ENCODE measurements around the gene ZBTB9. TPM values are rescaled to one million over a fixed set of nuclear protein-coding genes. Genes with fewer than 3 reads are reported as not detected.

The ZBTB9 gene, protein sequence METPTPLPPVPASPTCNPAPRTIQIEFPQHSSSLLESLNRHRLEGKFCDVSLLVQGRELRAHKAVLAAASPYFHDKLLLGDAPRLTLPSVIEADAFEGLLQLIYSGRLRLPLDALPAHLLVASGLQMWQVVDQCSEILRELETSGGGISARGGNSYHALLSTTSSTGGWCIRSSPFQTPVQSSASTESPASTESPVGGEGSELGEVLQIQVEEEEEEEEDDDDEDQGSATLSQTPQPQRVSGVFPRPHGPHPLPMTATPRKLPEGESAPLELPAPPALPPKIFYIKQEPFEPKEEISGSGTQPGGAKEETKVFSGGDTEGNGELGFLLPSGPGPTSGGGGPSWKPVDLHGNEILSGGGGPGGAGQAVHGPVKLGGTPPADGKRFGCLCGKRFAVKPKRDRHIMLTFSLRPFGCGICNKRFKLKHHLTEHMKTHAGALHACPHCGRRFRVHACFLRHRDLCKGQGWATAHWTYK
- total RNA-seq (1 to 10 TPM in 3 of 5 donors, under 1 TPM in 1, not detected in 1; 0.45 to 7.8 (median 3.1) TPM), polyA plus RNA-seq (1 to 10 TPM; 2.4 to 4.2 (median 2.6) TPM)
- long read RNA-seq, donor 1, partial matches to known transcripts = 0 of 2 reads
- long read RNA-seq, donor 1, other reads (novel, unspliced or antisense) = 0 of 2 reads
- long read RNA-seq, donor 2, partial matches to known transcripts = 0 of 2 reads
- long read RNA-seq, donor 2, other reads (novel, unspliced or antisense) = 0 of 2 reads
- long read RNA-seq, donor 3, partial matches to known transcripts = 0 of 3 reads
- long read RNA-seq, donor 3, other reads (novel, unspliced or antisense) = 0 of 3 reads
- long read RNA-seq, donor 4 = 0 reads
- long read RNA-seq, donor 5, transcript ZBTB9-201 (2 exons, 2,716 nt) = major isoform, 5 of 5 reads
- long read RNA-seq, donor 5, partial matches to known transcripts = 0 of 5 reads
- long read RNA-seq, donor 5, other reads (novel, unspliced or antisense) = 0 of 5 reads
- long read RNA-seq, donor 6, transcript ZBTB9-201 (2 exons, 2,716 nt) = major isoform, 5 of 6 reads
- long read RNA-seq, donor 6, partial matches to known transcripts = 0 of 6 reads
- long read RNA-seq, donor 6, other reads (novel, unspliced or antisense) = 0 of 6 reads
- long read RNA-seq, donor 7, partial matches to known transcripts = 0 of 2 reads
- long read RNA-seq, donor 7, other reads (novel, unspliced or antisense) = 0 of 2 reads
- long read RNA-seq, donor 8, partial matches to known transcripts = 0 of 4 reads
- long read RNA-seq, donor 8, other reads (novel, unspliced or antisense) = 0 of 4 reads
- long read RNA-seq, donor 9, partial matches to known transcripts = 0 of 3 reads
- long read RNA-seq, donor 9, other reads (novel, unspliced or antisense) = 0 of 3 reads
- long read RNA-seq, donor 10, partial matches to known transcripts = 0 of 1 reads
- long read RNA-seq, donor 10, other reads (novel, unspliced or antisense) = 0 of 1 reads

DNA sequence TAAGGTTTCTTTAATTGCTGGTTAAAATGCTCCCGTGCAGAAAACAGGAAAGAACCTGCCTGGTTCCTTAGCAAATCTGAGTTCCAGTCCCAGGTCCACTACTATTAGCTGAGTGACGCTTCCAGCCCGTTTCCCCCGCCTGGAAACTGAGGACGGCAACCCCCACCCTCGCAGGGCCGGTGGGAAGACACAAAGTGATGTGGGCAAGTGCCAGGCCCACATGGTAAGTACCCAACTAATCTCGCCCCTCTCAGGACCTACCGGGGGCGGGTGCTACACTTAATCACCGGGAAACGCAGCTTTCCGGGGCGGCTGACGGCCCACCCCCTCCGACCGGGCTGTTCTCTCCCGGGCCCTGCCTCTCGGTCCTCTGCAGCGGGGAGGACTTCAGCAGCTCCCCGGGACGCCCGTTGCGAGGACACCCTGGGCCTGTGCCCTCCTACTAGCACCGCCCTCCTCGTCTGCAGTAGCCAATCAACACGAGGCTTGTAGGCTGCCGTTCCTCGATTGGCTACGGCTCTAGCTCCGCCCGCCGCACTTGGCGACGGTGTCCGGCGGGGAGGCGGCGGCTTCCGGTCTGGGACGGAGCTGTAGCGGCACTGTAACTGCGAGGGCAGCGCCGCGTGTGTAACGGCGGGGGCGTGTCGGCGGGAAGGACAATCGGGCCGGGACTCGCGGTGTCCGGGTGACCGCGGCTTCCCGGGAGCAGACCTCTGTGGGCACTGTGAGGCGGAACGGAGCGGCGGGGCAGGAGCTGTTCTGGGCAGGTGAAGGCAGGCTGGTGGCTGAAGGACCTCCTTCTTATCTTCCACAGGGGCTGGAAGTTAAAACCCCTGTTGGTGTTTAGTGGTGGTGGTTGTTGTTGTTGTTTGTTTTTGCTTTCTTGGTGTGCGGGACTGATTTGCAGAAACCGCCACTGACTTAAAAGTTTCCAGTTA is at the start of gene ZBTB9:
ZBTB9 (plus strand) TSS at position 568 of the 938 bp plus-strand sequence. CDS start 525 bp downstream, outside the sequence.
- 0 to 1% (median 0%) methylated on average over 13 to 65 of the region's 65 CpGs for WGBS, 5 donors
- H3K27ac ChIP-seq = peak within 1 kb of the TSS; percentile 73 to 87 (median 86)

DNA sequence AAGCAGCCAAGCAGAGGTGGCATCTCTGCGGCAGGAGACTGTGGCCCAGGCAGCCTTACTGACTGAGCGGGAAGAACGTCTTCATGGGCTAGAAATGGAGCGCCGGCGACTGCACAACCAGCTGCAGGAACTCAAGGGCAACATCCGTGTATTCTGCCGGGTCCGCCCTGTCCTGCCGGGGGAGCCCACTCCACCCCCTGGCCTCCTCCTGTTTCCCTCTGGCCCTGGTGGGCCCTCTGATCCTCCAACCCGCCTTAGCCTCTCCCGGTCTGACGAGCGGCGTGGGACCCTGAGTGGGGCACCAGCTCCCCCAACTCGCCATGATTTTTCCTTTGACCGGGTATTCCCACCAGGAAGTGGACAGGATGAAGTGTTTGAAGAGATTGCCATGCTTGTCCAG is 49.5 kb upstream of the ZBTB9 start:
- no peaks in the 10 kb centered on the region for H3K9me3 ChIP-seq
- H3K27me3 ChIP-seq = no peaks in the 10 kb centered on the region
- TF ChIP-seq POLR2A (IDR thresholded peaks at IDR 0.05) = no peak
- TF ChIP-seq, protein P1, sequence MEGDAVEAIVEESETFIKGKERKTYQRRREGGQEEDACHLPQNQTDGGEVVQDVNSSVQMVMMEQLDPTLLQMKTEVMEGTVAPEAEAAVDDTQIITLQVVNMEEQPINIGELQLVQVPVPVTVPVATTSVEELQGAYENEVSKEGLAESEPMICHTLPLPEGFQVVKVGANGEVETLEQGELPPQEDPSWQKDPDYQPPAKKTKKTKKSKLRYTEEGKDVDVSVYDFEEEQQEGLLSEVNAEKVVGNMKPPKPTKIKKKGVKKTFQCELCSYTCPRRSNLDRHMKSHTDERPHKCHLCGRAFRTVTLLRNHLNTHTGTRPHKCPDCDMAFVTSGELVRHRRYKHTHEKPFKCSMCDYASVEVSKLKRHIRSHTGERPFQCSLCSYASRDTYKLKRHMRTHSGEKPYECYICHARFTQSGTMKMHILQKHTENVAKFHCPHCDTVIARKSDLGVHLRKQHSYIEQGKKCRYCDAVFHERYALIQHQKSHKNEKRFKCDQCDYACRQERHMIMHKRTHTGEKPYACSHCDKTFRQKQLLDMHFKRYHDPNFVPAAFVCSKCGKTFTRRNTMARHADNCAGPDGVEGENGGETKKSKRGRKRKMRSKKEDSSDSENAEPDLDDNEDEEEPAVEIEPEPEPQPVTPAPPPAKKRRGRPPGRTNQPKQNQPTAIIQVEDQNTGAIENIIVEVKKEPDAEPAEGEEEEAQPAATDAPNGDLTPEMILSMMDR (IDR thresholded peaks at IDR 0.05) = no peak
- TF ChIP-seq EP300 (IDR thresholded peaks at IDR 0.05) = no peak
- no peak for TF ChIP-seq POLR2AphosphoS5 (IDR thresholded peaks at IDR 0.05)
- intact Hi-C loops (cut with DNase I; ENCODE audit: low total_unique reads) = no loop called here
- DNase-seq = no peak
- H3K36me3 ChIP-seq = peaks cover 0 to 24% (median 0%) of the 10 kb centered on the region in 4 donors
- H3K4me3 ChIP-seq = no peak overlapping the region
- peaks cover 0 to 9% (median 6%) of the 10 kb centered on the region in 4 donors for H3K4me1 ChIP-seq
- WGBS, 5 donors = 92 to 95% (median 95%) methylated on average over 16 to 17 of the region's 17 CpGs
- no peak overlapping the region for H3K27ac ChIP-seq

More for the DNA sequence above, at the start of gene ZBTB9:
- peaks cover 0 to 19% (median 17%) of the 10 kb centered on the region in 4 donors for H3K36me3 ChIP-seq
- no peaks in the 10 kb centered on the region for H3K9me3 ChIP-seq
- H3K4me1 ChIP-seq = peaks cover 18 to 47% (median 29%) of the 10 kb centered on the region in 4 donors
- DNase-seq = peak; percentile 98 to 99
- no peaks in the 10 kb centered on the region for H3K27me3 ChIP-seq
- peak; percentile 76 to 97 (median 93) for TF ChIP-seq POLR2AphosphoS5 (IDR thresholded peaks at IDR 0.05)
- TF ChIP-seq POLR2A (IDR thresholded peaks at IDR 0.05) = peak in 2 of 4 donors; percentile 45 to 64
- TF ChIP-seq, protein P1 (IDR thresholded peaks at IDR 0.05) = no peak
- TF ChIP-seq EP300 (IDR thresholded peaks at IDR 0.05) = no peak
- peak within 1 kb of the TSS; percentile 76 to 86 (median 78) for H3K4me3 ChIP-seq
- intact Hi-C loops (cut with DNase I; ENCODE audit: low total_unique reads) = no loop called here

DNA sequence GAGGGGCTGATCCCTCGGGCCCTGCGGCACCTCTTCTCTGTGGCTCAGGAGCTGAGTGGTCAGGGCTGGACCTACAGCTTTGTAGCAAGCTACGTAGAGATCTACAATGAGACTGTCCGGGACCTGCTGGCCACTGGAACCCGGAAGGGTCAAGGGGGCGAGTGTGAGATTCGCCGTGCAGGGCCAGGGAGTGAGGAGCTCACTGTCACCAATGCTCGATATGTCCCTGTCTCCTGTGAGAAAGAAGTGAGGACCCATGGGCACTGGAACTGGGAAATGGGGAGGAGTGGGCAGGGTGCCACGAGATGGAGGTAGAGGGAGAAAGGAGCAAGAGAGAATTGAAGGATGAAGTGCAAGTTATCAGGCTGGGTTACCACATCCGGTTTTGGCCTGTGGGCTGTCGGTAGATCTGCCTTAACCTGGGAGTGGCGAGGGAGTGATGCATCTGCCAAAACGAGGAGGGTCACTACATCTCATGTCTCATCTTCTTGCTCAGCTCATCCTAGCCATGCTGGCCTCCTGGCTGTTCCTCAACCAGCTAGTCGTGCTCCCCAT is 48.9 kb upstream of the ZBTB9 start:
- H3K9me3 ChIP-seq = no peaks in the 10 kb centered on the region
- intact Hi-C loops (cut with DNase I; ENCODE audit: low total_unique reads) = no loop called here
- no peak for DNase-seq
- H3K36me3 ChIP-seq = peaks cover 0 to 24% (median 0%) of the 10 kb centered on the region in 4 donors
- no peaks in the 10 kb centered on the region for H3K27me3 ChIP-seq
- TF ChIP-seq, protein P1 (IDR thresholded peaks at IDR 0.05) = no peak
- H3K4me1 ChIP-seq = peaks cover 0 to 10% (median 6%) of the 10 kb centered on the region in 4 donors
- no peak overlapping the region for H3K27ac ChIP-seq
- 88 to 95% (median 93%) methylated on average over 13 to 15 of the region's 15 CpGs for WGBS, 5 donors
- no peak overlapping the region for H3K4me3 ChIP-seq
